WTC11 (cell line): Measurements from ENCODE around the gene ITGA8.

Experiments
- CTCF ChIP-seq: fragments of 200-600 bp; IDR thresholded peaks from 2 replicates; pipeline ENCODE4 v1.8.0; 2022; ENCODE audit warnings: antibody characterized with exemption
- IRF1 ChIP-seq: sonication (generic); formaldehyde crosslinking; IDR thresholded peaks from 2 replicates; pipeline ENCODE4 v1.8.0; 2023; ENCODE audit warnings: missing genetic modification reagents
- IRF2 ChIP-seq: sonication (generic); formaldehyde crosslinking; IDR thresholded peaks from 2 replicates; pipeline ENCODE4 v1.8.0; 2022; ENCODE audit warnings: low read depth, missing genetic modification reagents, borderline replicate concordance
- JAZF1 ChIP-seq: fragments of 250-450 bp; sonication (Bioruptor Pico); IDR thresholded peaks from 2 replicates; pipeline ENCODE4 v1.9.0; 2021; ENCODE audit warnings: moderate library complexity, mild to moderate bottlenecking, inconsistent platforms
- MXD4 ChIP-seq: fragments of 250-450 bp; sonication (Bioruptor Pico); IDR thresholded peaks from 2 replicates; pipeline ENCODE4 v1.8.0; 2021; ENCODE audit warnings: mild to moderate bottlenecking, moderate library complexity, borderline replicate concordance
- NR2C2 ChIP-seq: sonication (generic); formaldehyde crosslinking; IDR thresholded peaks from 2 replicates; pipeline ENCODE4 v1.8.0; 2022; ENCODE audit warnings: mild to moderate bottlenecking, missing genetic modification reagents
- NR3C1 ChIP-seq: sonication (generic); formaldehyde crosslinking; conservative IDR thresholded peaks from 2 replicates; pipeline ENCODE4 v1.8.1; 2023; ENCODE audit warnings: low read depth, mild to moderate bottlenecking, missing genetic modification reagents
- SP1 ChIP-seq: sonication (generic); formaldehyde crosslinking; conservative IDR thresholded peaks from 2 replicates; pipeline ENCODE4 v1.8.1; 2022; ENCODE audit warnings: missing genetic modification reagents
- ZMAT4 ChIP-seq: fragments of 250-450 bp; sonication (Bioruptor Pico); IDR thresholded peaks from 2 replicates; pipeline ENCODE4 v1.9.0; 2021; ENCODE audit warnings: mild to moderate bottlenecking
- TF ChIP-seq, protein P1 (sequence below): fragments of 250-450 bp; sonication (Bioruptor Pico); IDR thresholded peaks from 2 replicates; pipeline ENCODE4 v2.1.2; 2022; ENCODE audit warnings: mild to moderate bottlenecking, moderate library complexity
- TF ChIP-seq, protein P2 (sequence below): sonication (generic); formaldehyde crosslinking; IDR thresholded peaks from 2 replicates; pipeline ENCODE4 v1.8.0; 2022; ENCODE audit warnings: mild to moderate bottlenecking, missing genetic modification reagents
- TF ChIP-seq, protein P3 (sequence below): sonication (generic); formaldehyde crosslinking; IDR thresholded peaks from 2 replicates; pipeline ENCODE4 v1.8.1; 2022; ENCODE audit warnings: missing genetic modification reagents, borderline replicate concordance
- TF ChIP-seq, protein P4 (sequence below): sonication (generic); formaldehyde crosslinking; IDR thresholded peaks from 2 replicates; pipeline ENCODE4 v1.8.0; 2022; ENCODE audit warnings: mild to moderate bottlenecking, missing genetic modification reagents

DNA sequence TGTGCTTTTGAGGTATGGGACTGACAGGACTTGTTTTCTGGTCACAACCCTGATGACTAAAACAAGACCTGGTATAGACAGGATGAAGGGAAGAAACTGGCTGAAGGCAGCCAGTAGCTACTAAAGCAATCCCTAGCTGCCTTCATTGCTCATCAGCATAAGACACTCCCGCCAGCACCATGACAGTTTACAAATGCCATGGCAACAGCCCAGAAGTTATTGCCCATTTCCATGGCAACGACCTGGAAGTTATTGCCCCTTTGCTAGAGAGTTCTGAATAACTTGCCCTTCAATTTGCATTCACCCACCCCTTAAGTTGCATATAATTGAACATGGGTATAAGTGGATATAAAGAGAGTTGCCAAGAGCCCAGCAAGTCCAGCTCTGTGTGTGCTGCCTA, 179.0 kb downstream of the ITGA8 start:
- TF ChIP-seq, protein P1, sequence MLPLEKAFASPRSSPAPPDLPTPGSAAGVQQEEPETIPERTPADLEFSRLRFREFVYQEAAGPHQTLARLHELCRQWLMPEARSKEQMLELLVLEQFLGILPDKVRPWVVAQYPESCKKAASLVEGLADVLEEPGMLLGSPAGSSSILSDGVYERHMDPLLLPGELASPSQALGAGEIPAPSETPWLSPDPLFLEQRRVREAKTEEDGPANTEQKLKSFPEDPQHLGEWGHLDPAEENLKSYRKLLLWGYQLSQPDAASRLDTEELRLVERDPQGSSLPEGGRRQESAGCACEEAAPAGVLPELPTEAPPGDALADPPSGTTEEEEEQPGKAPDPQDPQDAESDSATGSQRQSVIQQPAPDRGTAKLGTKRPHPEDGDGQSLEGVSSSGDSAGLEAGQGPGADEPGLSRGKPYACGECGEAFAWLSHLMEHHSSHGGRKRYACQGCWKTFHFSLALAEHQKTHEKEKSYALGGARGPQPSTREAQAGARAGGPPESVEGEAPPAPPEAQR (CRISPR knock-in tag), result no peak
- TF ChIP-seq CTCF (no peak), NR3C1 (CRISPR knock-in tag) (no peak), SP1 (CRISPR knock-in tag) (no peak), IRF1 (no peak), NR2C2 (CRISPR knock-in tag) (peak; percentile 49; the same call in 1 of the 2 replicates), MXD4 (CRISPR knock-in tag) (no peak), JAZF1 (CRISPR knock-in tag) (no peak), IRF2 (CRISPR knock-in tag) (no peak), ZMAT4 (no peak)
- TF ChIP-seq, protein P2, sequence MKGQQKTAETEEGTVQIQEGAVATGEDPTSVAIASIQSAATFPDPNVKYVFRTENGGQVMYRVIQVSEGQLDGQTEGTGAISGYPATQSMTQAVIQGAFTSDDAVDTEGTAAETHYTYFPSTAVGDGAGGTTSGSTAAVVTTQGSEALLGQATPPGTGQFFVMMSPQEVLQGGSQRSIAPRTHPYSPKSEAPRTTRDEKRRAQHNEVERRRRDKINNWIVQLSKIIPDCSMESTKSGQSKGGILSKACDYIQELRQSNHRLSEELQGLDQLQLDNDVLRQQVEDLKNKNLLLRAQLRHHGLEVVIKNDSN, result no peak
- TF ChIP-seq, protein P3, sequence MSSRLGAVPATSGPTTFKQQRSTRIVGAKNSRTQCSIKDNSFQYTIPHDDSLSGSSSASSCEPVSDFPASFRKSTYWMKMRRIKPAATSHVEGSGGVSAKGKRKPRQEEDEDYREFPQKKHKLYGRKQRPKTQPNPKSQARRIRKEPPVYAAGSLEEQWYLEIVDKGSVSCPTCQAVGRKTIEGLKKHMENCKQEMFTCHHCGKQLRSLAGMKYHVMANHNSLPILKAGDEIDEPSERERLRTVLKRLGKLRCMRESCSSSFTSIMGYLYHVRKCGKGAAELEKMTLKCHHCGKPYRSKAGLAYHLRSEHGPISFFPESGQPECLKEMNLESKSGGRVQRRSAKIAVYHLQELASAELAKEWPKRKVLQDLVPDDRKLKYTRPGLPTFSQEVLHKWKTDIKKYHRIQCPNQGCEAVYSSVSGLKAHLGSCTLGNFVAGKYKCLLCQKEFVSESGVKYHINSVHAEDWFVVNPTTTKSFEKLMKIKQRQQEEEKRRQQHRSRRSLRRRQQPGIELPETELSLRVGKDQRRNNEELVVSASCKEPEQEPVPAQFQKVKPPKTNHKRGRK (CRISPR knock-in tag), result no peak
- TF ChIP-seq, protein P4, sequence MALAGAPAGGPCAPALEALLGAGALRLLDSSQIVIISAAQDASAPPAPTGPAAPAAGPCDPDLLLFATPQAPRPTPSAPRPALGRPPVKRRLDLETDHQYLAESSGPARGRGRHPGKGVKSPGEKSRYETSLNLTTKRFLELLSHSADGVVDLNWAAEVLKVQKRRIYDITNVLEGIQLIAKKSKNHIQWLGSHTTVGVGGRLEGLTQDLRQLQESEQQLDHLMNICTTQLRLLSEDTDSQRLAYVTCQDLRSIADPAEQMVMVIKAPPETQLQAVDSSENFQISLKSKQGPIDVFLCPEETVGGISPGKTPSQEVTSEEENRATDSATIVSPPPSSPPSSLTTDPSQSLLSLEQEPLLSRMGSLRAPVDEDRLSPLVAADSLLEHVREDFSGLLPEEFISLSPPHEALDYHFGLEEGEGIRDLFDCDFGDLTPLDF, result no peak
